ENCODE results near the gene SEMA5A. TPM values are rescaled to one million over a fixed set of nuclear protein-coding genes. Genes with fewer than 3 reads are reported as not detected.
A peak's percentile ranks its signal among the peaks of the same experiment; 100 is the strongest.

The SEMA5A gene
- total RNA-seq, 6 experiments from 2014 or later = 54.2 to 69.7 (median 59.9) TPM

- H3K36me3 Mint-ChIP-seq (ENCODE audit: low read depth) = peaks cover 41% of the 10 kb centered on the region
- TF ChIP-seq CTCF (IDR thresholded peaks at IDR 0.05) = no peak
- H3K27me3 Mint-ChIP-seq (ENCODE audit: insufficient read depth) = no peaks in the 10 kb centered on the region
- DNase-seq = no peak
- H3K27ac Mint-ChIP-seq = no peak overlapping the region
- peaks cover 19% of the 10 kb centered on the region for H3K4me1 Mint-ChIP-seq (ENCODE audit: low read depth)
- H3K4me3 Mint-ChIP-seq = no peak overlapping the region
- no peaks in the 10 kb centered on the region for H3K9me3 Mint-ChIP-seq
Measured at GRCh38 chr5:9042241-9042640, 503.6 kb downstream of the SEMA5A start.

GRCh38 chr5:9040475-9040874, 505.4 kb downstream of the SEMA5A start:
- no peaks in the 10 kb centered on the region for H3K27me3 Mint-ChIP-seq (ENCODE audit: insufficient read depth)
- H3K9me3 Mint-ChIP-seq = no peaks in the 10 kb centered on the region
- H3K27ac Mint-ChIP-seq = no peak overlapping the region
- TF ChIP-seq CTCF (IDR thresholded peaks at IDR 0.05) = no peak
- H3K4me3 Mint-ChIP-seq = no peak overlapping the region
- H3K4me1 Mint-ChIP-seq (ENCODE audit: low read depth) = peaks cover 2% of the 10 kb centered on the region
- DNase-seq = no peak
- peaks cover 42% of the 10 kb centered on the region for H3K36me3 Mint-ChIP-seq (ENCODE audit: low read depth)

- peaks cover 16% of the 10 kb centered on the region for H3K4me1 Mint-ChIP-seq (ENCODE audit: low read depth)
Measured at GRCh38 chr5:9037048-9037447, 508.8 kb downstream of the SEMA5A start.

GRCh38 chr5:9035346-9035745, 510.5 kb downstream of the SEMA5A start:
- no peaks in the 10 kb centered on the region for H3K27me3 Mint-ChIP-seq (ENCODE audit: insufficient read depth)
- no peak overlapping the region for H3K4me3 Mint-ChIP-seq
- no peak for TF ChIP-seq CTCF (IDR thresholded peaks at IDR 0.05)

More at GRCh38 chr5:9037048-9037447, 508.8 kb downstream of the SEMA5A start:
- Mint-ChIP-seq H3K27ac (no peak overlapping the region), H3K9me3 (no peaks in the 10 kb centered on the region), H3K4me3 (no peak overlapping the region), H3K27me3 (ENCODE audit: insufficient read depth) (no peaks in the 10 kb centered on the region), H3K36me3 (ENCODE audit: low read depth) (peaks cover 27% of the 10 kb centered on the region)
- no peak for DNase-seq
- no peak for TF ChIP-seq CTCF (IDR thresholded peaks at IDR 0.05)

GRCh38 chr5:9034649-9035048, 511.2 kb downstream of the SEMA5A start:
- Mint-ChIP-seq H3K27me3 (ENCODE audit: insufficient read depth) (no peaks in the 10 kb centered on the region), H3K9me3 (no peaks in the 10 kb centered on the region), H3K4me3 (no peak overlapping the region), H3K36me3 (ENCODE audit: low read depth) (peaks cover 10% of the 10 kb centered on the region), H3K27ac (peak overlapping the region; percentile 38; the same call in 1 of the 2 replicates), H3K4me1 (ENCODE audit: low read depth) (peaks cover 16% of the 10 kb centered on the region)
- no peak for DNase-seq
- TF ChIP-seq CTCF (IDR thresholded peaks at IDR 0.05) = no peak

More at GRCh38 chr5:9035346-9035745, 510.5 kb downstream of the SEMA5A start:
- no peak for DNase-seq
- Mint-ChIP-seq H3K4me1 (ENCODE audit: low read depth) (peaks cover 16% of the 10 kb centered on the region), H3K36me3 (ENCODE audit: low read depth) (peaks cover 17% of the 10 kb centered on the region), H3K9me3 (no peaks in the 10 kb centered on the region), H3K27ac (no peak overlapping the region)

GRCh38 chr5:9033524-9033923, 512.4 kb downstream of the SEMA5A start:
- Mint-ChIP-seq H3K27ac (no peak overlapping the region), H3K4me3 (no peak overlapping the region), H3K36me3 (ENCODE audit: low read depth) (0 out of 2 replicates have a peak, but pooled peaks cover 3% of the 10 kb centered on the region), H3K9me3 (no peaks in the 10 kb centered on the region), H3K27me3 (ENCODE audit: insufficient read depth) (no peaks in the 10 kb centered on the region), H3K4me1 (ENCODE audit: low read depth) (peaks cover 16% of the 10 kb centered on the region)
- no peak for DNase-seq
- no peak for TF ChIP-seq CTCF (IDR thresholded peaks at IDR 0.05)

Data from HFFc6 (cell line).